NCI-H1417 treated with DMSO at 0.1 percent for 48 hours (cell line): Measurements from ENCODE around the gene LRRC45.

Source experiments
- DNase-seq: peaks from one replicate; lab custom pipeline; 2025; lab: John Stamatoyannopoulos, UW

The LRRC45 gene

GRCh38 chr17:82053130-82053529 is 30.0 kb downstream of the LRRC45 start:
- no peak for DNase-seq

GRCh38 chr17:82053556-82054263 is 30.6 kb downstream of the LRRC45 start:
- no peak for DNase-seq

DNA sequence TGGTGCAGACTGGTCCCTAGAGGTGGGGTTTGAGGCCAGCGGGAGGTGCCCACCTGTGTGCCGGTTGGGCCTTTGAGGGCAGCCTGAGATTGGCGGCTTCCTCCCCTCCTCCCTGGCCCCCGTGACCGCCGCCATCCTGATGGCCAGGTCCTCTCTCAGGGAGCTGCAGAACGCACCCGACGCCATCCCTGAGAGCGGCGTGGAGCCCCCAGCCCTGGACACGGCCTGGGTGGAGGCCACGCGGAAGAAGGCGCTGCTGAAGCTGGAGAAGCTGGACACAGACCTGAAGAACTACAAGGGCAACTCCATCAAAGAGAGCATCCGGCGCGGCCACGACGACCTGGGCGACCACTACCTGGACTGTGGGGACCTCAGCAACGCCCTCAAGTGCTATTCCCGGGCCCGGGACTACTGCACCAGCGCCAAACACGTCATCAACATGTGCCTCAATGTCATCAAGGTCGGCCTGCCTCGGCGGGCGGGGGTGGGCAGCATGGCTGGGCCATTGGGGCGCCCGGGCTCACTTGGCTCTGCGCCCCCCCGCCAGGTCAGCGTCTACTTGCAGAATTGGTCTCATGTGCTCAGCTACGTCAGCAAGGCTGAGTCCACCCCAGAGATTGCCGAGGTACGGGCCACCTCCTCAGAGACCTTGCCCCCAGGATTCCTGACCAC is 31.4 kb downstream of the LRRC45 start:
- no peak for DNase-seq

- DNase-seq = no peak
Measured at GRCh38 chr17:82055023-82055964, 32.2 kb downstream of the LRRC45 start.

- DNase-seq = no peak
Measured at GRCh38 chr17:82055965-82056728, 33.0 kb downstream of the LRRC45 start.

- DNase-seq = no peak
Measured at GRCh38 chr17:82056729-82057621, 33.9 kb downstream of the LRRC45 start.

- DNase-seq = no peak
Measured at GRCh38 chr17:82058230-82058854, 35.2 kb downstream of the LRRC45 start.

GRCh38 chr17:82058855-82059249 is 35.7 kb downstream of the LRRC45 start:
- DNase-seq = no peak

DNA sequence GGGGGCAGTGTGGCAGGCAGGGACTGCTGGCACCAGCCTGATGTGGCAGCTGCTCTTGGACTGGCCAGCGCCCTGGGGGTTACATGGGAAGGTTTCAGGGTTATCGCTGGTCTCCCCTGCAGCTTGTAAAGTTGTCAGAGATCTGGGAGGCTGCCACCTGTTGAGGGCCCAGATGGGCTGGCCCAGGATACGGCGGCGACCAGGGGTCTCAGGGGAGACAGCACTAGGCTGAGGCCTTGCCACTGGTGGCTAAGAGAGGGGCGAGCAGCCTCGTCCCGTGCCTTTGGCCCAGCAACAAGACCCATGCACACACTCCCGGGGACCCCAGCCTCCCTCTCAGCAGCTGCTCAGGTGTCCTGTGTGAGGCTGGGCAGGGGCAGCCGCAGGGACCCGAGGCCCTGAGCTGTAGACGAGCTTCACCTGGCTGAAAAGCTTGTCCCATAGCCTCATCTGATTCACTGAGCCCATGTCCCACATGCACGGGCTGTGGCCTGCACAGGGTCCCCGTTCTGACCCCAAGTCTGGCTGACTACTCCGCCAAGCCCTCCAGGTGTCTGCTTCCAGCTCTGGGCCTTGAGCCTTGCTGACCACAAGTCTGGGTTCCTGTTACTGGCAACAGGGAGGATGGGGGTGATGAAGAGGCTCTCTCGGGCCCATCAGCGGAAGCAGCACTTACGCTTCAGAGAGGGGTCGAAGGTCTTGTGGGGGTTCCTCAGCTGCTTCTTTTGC is 36.3 kb downstream of the LRRC45 start:
- DNase-seq = no peak

DNA sequence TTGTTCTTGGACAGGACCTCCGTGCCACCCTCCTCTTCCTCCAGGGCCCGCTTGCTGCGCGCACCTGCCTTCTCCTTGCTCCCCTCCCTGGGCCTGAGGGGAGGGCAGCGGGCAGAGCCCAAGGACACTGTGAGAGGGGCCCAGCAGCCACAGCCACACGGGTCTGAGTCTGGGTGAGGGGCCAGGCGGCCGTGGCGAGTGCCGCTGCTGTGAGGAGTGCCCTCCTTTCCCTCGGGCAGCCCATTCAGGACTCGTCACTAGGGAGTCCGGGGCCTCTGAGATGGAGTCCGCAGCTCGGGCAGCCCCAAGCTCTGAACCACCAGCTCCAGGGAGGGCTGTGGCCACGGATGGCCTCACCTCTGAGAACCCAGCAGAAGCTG is 36.9 kb downstream of the LRRC45 start:
- DNase-seq = no peak

DNA sequence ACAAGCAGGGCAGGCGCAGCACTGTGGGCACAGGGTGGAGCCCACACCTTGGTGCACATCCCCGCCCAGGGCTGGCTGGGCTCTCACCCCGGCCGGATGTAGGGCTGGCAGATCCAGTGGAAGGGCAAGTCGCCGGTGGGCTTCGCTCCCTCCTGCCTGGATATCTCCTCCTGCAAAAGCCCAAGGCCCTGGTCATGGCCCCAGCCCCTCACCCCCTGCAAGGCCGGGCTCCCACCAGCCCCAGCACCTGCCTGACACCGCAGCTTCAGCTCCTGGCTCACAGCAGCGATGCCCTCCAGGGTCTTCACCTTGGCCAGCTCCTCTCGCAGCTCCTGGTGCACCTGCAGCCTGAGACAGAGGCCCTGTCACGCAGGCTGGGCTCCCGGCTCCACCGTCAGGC is 37.5 kb downstream of the LRRC45 start:
- no peak for DNase-seq

GRCh38 chr17:82061047-82061925 is 38.2 kb downstream of the LRRC45 start:
- no peak for DNase-seq

- DNase-seq = no peak
Measured at GRCh38 chr17:82062076-82062983, 39.2 kb downstream of the LRRC45 start.

GRCh38 chr17:82062984-82063368 is 39.9 kb downstream of the LRRC45 start:
- DNase-seq = no peak

DNA sequence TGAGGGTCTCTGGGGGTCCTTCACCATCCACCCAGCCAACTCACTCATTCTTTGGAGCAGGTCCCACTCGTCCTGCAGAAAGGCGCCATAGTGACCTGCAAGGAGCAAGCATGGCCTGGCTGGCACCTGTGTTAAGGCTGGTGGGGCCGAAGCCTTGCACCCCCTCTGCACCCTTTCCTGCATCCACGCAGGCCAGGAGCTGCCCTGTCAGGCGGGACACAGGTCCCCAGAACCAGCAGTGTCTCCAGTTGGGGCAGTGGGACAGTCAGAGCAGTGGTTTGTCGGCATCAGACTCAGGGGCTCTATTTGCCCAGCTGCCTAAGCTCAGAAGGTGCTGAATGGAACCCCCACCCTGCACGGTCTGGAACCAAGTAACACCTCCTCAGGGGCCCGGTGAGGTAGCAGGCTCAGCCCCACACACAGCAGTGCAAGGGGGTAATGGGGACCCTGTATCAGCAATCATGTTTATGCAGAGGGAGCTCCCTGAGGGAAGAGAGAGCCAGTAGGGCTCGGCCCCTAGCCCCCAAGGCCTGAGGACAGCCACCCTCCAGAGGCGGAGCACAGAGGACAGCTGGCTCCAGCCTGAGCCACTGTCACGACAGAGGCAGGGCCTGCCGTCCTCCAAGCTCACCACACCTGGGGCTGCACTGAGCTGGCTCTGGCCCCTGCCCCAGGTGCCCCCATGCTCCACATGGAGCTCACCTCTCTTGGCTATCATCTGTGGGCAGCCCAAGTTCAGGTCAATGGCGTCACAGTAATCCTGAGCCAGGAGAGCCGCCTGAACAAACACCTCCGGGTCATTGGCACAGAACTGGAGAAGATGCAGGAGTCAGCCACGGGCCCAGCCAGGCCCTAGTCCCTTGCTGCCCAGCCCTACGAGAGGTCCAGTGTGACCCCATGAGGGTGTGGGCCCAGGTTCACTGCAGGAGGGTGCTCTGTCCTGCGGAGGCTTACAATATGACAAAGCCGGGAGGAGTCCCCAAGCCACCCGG is 40.6 kb downstream of the LRRC45 start:
- no peak for DNase-seq

DNA sequence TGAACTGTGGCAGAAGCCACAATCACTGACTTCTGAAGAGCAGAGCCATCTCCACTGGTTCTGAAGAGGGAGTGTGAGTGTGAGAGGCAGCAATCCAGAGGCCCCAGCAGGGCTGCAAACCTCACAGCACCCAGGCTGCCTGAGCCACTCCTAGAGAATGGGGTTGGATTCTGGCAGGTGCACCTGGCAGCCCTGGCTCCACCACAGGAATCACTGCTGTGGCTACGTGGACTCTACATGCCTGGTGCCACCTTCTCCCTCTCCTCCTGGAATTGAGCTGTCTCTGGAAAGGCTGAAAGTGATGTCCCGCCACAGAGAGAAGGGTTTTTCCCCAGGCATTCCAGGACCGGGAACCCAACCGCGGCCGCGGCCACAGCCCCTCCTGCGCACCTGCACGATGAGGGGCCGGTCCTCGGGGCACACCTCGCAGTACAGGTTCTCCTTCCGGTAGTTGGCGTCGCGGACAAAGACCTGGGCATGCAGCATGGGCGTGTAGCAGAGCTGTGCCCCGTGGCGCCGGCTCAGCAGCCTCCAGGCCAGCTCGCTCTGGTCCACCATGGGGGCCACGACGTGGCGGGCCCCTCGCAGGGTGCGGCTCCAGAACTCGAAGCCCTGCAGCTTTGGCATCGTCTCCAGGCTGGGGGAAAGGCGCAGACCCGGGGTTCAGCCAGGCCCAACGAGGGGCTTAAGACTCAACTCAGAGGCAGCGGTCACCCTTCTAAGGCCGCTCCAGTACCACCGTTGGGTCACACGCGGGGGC is 41.5 kb downstream of the LRRC45 start:
- DNase-seq = no peak
